ENCODE data around the gene FILIP1L.

Gene FILIP1L

DNA sequence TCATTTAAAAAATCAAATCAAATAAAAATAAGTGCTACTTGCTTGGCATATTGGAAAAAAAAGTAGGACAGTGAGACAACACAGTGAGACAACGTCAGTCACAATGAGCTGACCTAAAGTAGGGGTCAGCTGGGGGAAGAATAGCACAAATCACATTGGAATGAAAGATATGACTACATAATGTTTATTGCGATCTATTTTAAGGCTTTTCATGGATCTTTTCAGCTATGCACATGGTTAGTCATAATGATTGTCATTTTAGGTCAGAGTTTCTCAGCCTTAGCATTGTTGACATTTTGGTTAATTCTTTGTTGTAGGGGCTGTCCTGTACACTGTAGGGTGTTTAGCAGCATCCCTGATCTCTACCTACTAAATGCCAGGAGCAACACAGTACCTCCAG lies 252.1 kb downstream of the FILIP1L start:
- Histone ChIP-seq H3K4me1 (peaks cover 4% of the 10 kb centered on the region; the same call in 1 of the 2 replicates), H3K27me3 (no peaks in the 10 kb centered on the region), H3K36me3 (no peaks in the 10 kb centered on the region), H3K9me3 (no peaks in the 10 kb centered on the region), H3K4me3 (ENCODE audit: low read depth, low read length) (no peak overlapping the region)
- no peak for TF ChIP-seq CTCF (IDR thresholded peaks at IDR 0.05; ENCODE audit: low read depth, low read length)
- DNase-seq, result no peak

DNA sequence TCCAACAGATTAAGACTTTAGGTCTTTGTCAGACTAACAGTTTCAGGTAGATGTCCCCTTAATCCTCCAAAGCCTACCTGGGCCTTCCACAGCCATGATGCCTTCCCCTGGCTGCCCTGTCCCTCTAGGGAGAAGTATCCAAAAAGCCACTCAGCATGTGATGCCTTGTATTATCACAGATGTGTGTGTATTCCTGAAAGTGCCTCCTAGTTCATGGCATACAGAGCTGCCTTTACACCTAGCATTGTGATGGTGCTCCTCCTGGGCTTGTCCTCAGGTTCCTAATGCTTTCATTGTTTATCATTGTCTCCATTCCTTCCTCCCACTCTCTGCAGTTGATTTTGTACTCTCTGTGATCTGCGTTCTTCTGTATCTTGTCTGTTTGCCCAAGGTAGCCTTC lies 253.1 kb downstream of the FILIP1L start:
- H3K4me1 ChIP-seq, result peaks cover 4% of the 10 kb centered on the region; the same call in 1 of the 2 replicates
- H3K36me3 ChIP-seq, result no peaks in the 10 kb centered on the region
- H3K9me3 ChIP-seq, result no peaks in the 10 kb centered on the region
- TF ChIP-seq CTCF (IDR thresholded peaks at IDR 0.05; ENCODE audit: low read depth, low read length), result no peak
- DNase-seq, result no peak
- H3K4me3 ChIP-seq (ENCODE audit: low read depth, low read length), result no peak overlapping the region
- H3K27me3 ChIP-seq, result no peaks in the 10 kb centered on the region

- H3K4me3 ChIP-seq (ENCODE audit: low read depth, low read length), result no peak overlapping the region
- H3K27me3 ChIP-seq, result no peaks in the 10 kb centered on the region
- peaks cover 4% of the 10 kb centered on the region; the same call in 1 of the 2 replicates for H3K4me1 ChIP-seq
- H3K36me3 ChIP-seq, result no peaks in the 10 kb centered on the region
- DNase-seq, result no peak
- H3K9me3 ChIP-seq, result no peaks in the 10 kb centered on the region
- TF ChIP-seq CTCF (IDR thresholded peaks at IDR 0.05; ENCODE audit: low read depth, low read length), result no peak
These were observed 254.5 kb downstream of the FILIP1L start for GRCh38 chr3:99859825-99860224.

GRCh38 chr3:99858469-99858868 lies 255.8 kb downstream of the FILIP1L start:
- TF ChIP-seq CTCF (IDR thresholded peaks at IDR 0.05; ENCODE audit: low read depth, low read length), result no peak
- H3K36me3 ChIP-seq, result no peaks in the 10 kb centered on the region
- no peak overlapping the region for H3K4me3 ChIP-seq (ENCODE audit: low read depth, low read length)
- DNase-seq, result no peak
- no peaks in the 10 kb centered on the region for H3K9me3 ChIP-seq
- H3K27me3 ChIP-seq, result no peaks in the 10 kb centered on the region
- H3K4me1 ChIP-seq, result peaks cover 4% of the 10 kb centered on the region; the same call in 1 of the 2 replicates

DNA sequence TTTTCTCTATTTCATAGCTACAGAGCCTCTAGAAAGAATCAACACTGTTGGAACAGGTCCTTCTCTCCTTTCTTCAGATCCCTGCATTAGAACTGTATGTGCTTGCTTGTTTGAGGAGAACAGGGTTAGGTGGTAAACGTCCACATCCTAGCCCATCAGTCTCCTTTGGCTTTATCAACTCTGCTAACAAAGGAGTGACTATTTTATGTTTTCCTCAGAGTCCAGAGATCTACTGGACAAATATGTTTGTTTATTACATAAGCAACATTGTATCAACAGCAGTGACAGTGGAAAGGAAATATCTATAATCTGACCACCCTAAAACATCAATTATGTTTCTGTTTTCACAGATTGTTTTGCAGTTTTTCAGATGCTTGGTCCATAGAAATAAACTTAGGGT lies 257.0 kb downstream of the FILIP1L start:
- TF ChIP-seq CTCF (IDR thresholded peaks at IDR 0.05; ENCODE audit: low read depth, low read length), result no peak
- Histone ChIP-seq H3K27me3 (no peaks in the 10 kb centered on the region), H3K4me3 (ENCODE audit: low read depth, low read length) (no peak overlapping the region), H3K9me3 (no peaks in the 10 kb centered on the region), H3K36me3 (no peaks in the 10 kb centered on the region), H3K4me1 (peaks cover 4% of the 10 kb centered on the region; the same call in 1 of the 2 replicates)
- no peak for DNase-seq

GRCh38 chr3:99856437-99857220 lies 257.7 kb downstream of the FILIP1L start:
- peaks cover 4% of the 10 kb centered on the region; the same call in 1 of the 2 replicates for H3K4me1 ChIP-seq
- no peaks in the 10 kb centered on the region for H3K36me3 ChIP-seq
- no peak for TF ChIP-seq CTCF (IDR thresholded peaks at IDR 0.05; ENCODE audit: low read depth, low read length)
- no peak overlapping the region for H3K4me3 ChIP-seq (ENCODE audit: low read depth, low read length)
- H3K27me3 ChIP-seq, result no peaks in the 10 kb centered on the region
- no peaks in the 10 kb centered on the region for H3K9me3 ChIP-seq
- DNase-seq, result no peak

All from BE2C (cell line).